NOMO-1 treated with DMSO at 0.1 percent for 48 hours (cell line): ENCODE measurements around the gene NFKBIZ.
A peak's percentile ranks its signal among the peaks of the same experiment; 100 is the strongest.
"Not testable (repeated sequence)": the region's sequence is repeated elsewhere in the genome, so short reads cannot be mapped to it uniquely, and the experiment has no call there.

Source experiments
- DNase-seq: peaks from one replicate; lab custom pipeline; 2025; ENCODE audit not compliant: unreplicated experiment; lab: John Stamatoyannopoulos, UW

Gene NFKBIZ

GRCh38 chr3:101868534-101869464, 19.5 kb downstream of the NFKBIZ start:
- no peak for DNase-seq

GRCh38 chr3:101870138-101870537, 20.8 kb downstream of the NFKBIZ start:
- no peak for DNase-seq

GRCh38 chr3:101873619-101874018, 24.3 kb downstream of the NFKBIZ start:
- DNase-seq = peak; percentile 66

- peak; percentile 14 for DNase-seq
Measured at GRCh38 chr3:101876142-101876541, 26.8 kb downstream of the NFKBIZ start.

- no peak for DNase-seq
Measured at GRCh38 chr3:101878589-101878988, 29.3 kb downstream of the NFKBIZ start.

GRCh38 chr3:101879102-101879501, 29.8 kb downstream of the NFKBIZ start:
- DNase-seq = no peak

GRCh38 chr3:101879623-101880284, 30.4 kb downstream of the NFKBIZ start:
- DNase-seq = peak; percentile 79

- DNase-seq = no peak
Measured at GRCh38 chr3:101884776-101885175, 35.5 kb downstream of the NFKBIZ start.

GRCh38 chr3:101885584-101885983, 36.3 kb downstream of the NFKBIZ start:
- DNase-seq = not testable (repeated sequence)

- DNase-seq = no peak
Measured at GRCh38 chr3:101886626-101887025, 37.3 kb downstream of the NFKBIZ start.

GRCh38 chr3:101888653-101889052, 39.3 kb downstream of the NFKBIZ start:
- DNase-seq = no peak

- no peak for DNase-seq
Measured at GRCh38 chr3:101890716-101891115, 41.4 kb downstream of the NFKBIZ start.

- DNase-seq = no peak
Measured at GRCh38 chr3:101892648-101893047, 43.3 kb downstream of the NFKBIZ start.

- no peak for DNase-seq
Measured at GRCh38 chr3:101896083-101896757, 46.9 kb downstream of the NFKBIZ start.

- no peak for DNase-seq
Measured at GRCh38 chr3:101897013-101897412, 47.7 kb downstream of the NFKBIZ start.

- DNase-seq = no peak
Measured at GRCh38 chr3:101898039-101898438, 48.7 kb downstream of the NFKBIZ start.

- DNase-seq = peak; percentile 99
Measured at GRCh38 chr3:101898752-101899169, 49.4 kb downstream of the NFKBIZ start.

- no peak for DNase-seq
Measured at GRCh38 chr3:101900316-101900715, 51.0 kb downstream of the NFKBIZ start.

- no peak for DNase-seq
Measured at GRCh38 chr3:101900736-101901135, 51.4 kb downstream of the NFKBIZ start.

GRCh38 chr3:101902041-101902440, 52.7 kb downstream of the NFKBIZ start:
- peak; percentile 27 for DNase-seq

GRCh38 chr3:101903451-101903871, 54.1 kb downstream of the NFKBIZ start:
- DNase-seq = no peak

- not testable (repeated sequence) for DNase-seq
Measured at GRCh38 chr3:101905573-101905972, 56.3 kb downstream of the NFKBIZ start.
